Heart left ventricle (tissue), 13 donors: Measurements from ENCODE around the gene GABARAP.

Source experiments
- POLR2A ChIP-seq, 2 donors: fragments of 450-650 bp; IDR thresholded peaks; one replicate each; pipeline ENCODE4 v1.6.1; 2017; ENCODE audit warnings: antibody characterized with exemption in 2 of 2, mild to moderate bottlenecking in 2 of 2, moderate library complexity in 2 of 2
- TF ChIP-seq, protein P1 (sequence below), 12 donors: fragments of 200-600 bp; sonication (generic) in 4 of 12; IDR thresholded peaks; one replicate each; pipeline versions ENCODE4 v1.5.0 to v1.8.0; 2018 to 2022; ENCODE audit warnings: antibody characterized with exemption in 12 of 12, mild to moderate bottlenecking in 5 of 12
- donor health status: ischemic (EF 13 %, LVEDD 7.1; RV severe dilation, severe dysfunction).
- donor health status: DM: no; HTN: yes; CAD: no.
- donor health status: DM: no; HTN: no; CAD: no.
- donor health status: ischemic (EF 25% LVEDD 6.9; RV normal size, moderate dysfunction).
- donor health status: ischemic (EF 25% LVEDD 5.7; RV mildly dilated, moderate dysfunction).
- donor health status: ischemic (EF 35%, LVEDD 5.7; RV mildly dilated, moderate dysfunction).
- donor health status: nonischemic (EF 11% LVEDD 7.7; RV severe dilation, severe dysfunction).
- donor health status: DM: yes; HTN: yes; CAD: no.
- donor health status: PGD.
- donor health status: ischemic (EF 29% LVEDD 5.4; RV normal size, mild dysfunction).
- donor health status: nonischemic (EF 23%, LVEDD 6.1; RV moderate dilation, normal function).

DNA sequence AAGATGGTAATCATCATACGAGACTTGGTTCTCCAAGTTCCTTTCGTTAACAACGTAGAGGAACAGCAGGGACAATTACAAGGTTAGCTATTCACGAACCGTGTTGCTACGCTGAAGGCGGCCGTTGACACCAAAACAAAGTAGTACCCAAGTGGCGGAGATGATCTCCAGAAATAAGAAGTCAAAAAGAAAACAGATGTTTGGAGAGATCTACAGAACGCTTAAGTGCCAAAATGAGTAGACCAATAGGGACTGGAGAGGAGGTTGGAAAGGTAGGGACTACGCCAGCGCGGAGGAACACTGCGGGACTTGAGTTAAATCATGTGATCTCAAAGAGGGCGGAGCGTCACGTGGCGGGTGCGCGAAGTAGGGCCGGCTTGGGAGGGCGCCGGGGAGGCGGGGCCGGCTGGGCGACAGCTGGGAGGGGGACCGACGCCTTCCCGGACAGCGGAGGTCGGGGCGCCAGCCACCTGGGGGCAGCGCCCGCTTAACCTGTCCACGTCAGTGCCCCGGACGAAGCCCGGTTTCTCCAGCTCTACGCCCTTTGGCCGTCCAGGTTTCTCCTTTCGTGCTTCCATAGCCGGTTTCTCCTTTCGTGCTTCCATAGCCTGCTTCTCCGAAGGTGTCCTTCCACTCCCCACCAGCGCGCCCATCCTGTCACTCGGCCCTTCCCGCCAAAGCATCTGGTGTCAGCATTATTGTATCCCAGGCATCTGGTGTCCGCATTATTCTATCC, 636 bp upstream of the GABARAP start:
- TF ChIP-seq, protein P1, sequence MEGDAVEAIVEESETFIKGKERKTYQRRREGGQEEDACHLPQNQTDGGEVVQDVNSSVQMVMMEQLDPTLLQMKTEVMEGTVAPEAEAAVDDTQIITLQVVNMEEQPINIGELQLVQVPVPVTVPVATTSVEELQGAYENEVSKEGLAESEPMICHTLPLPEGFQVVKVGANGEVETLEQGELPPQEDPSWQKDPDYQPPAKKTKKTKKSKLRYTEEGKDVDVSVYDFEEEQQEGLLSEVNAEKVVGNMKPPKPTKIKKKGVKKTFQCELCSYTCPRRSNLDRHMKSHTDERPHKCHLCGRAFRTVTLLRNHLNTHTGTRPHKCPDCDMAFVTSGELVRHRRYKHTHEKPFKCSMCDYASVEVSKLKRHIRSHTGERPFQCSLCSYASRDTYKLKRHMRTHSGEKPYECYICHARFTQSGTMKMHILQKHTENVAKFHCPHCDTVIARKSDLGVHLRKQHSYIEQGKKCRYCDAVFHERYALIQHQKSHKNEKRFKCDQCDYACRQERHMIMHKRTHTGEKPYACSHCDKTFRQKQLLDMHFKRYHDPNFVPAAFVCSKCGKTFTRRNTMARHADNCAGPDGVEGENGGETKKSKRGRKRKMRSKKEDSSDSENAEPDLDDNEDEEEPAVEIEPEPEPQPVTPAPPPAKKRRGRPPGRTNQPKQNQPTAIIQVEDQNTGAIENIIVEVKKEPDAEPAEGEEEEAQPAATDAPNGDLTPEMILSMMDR (IDR thresholded peaks at IDR 0.05): peak in 3 of 12 donors; percentile 23 to 29 (median 28)
- peak in 1 of 2 donors; percentile 67 for TF ChIP-seq POLR2A (IDR thresholded peaks at IDR 0.05)
